ENCODE results near the gene RIMKLB. TPM values are rescaled to one million over a fixed set of nuclear protein-coding genes. Genes with fewer than 3 reads are reported as not detected.

The RIMKLB gene
- total and polyA plus RNA-seq, 2 of the 8 experiments (the other 6 are each of a cell fraction or from before 2014, with no cell fraction given), result 37.8 to 78.2 TPM

GRCh38 chr12:8816448-8817050 is 118.8 kb downstream of the RIMKLB start (continued):
- TF ChIP-seq, protein P1, sequence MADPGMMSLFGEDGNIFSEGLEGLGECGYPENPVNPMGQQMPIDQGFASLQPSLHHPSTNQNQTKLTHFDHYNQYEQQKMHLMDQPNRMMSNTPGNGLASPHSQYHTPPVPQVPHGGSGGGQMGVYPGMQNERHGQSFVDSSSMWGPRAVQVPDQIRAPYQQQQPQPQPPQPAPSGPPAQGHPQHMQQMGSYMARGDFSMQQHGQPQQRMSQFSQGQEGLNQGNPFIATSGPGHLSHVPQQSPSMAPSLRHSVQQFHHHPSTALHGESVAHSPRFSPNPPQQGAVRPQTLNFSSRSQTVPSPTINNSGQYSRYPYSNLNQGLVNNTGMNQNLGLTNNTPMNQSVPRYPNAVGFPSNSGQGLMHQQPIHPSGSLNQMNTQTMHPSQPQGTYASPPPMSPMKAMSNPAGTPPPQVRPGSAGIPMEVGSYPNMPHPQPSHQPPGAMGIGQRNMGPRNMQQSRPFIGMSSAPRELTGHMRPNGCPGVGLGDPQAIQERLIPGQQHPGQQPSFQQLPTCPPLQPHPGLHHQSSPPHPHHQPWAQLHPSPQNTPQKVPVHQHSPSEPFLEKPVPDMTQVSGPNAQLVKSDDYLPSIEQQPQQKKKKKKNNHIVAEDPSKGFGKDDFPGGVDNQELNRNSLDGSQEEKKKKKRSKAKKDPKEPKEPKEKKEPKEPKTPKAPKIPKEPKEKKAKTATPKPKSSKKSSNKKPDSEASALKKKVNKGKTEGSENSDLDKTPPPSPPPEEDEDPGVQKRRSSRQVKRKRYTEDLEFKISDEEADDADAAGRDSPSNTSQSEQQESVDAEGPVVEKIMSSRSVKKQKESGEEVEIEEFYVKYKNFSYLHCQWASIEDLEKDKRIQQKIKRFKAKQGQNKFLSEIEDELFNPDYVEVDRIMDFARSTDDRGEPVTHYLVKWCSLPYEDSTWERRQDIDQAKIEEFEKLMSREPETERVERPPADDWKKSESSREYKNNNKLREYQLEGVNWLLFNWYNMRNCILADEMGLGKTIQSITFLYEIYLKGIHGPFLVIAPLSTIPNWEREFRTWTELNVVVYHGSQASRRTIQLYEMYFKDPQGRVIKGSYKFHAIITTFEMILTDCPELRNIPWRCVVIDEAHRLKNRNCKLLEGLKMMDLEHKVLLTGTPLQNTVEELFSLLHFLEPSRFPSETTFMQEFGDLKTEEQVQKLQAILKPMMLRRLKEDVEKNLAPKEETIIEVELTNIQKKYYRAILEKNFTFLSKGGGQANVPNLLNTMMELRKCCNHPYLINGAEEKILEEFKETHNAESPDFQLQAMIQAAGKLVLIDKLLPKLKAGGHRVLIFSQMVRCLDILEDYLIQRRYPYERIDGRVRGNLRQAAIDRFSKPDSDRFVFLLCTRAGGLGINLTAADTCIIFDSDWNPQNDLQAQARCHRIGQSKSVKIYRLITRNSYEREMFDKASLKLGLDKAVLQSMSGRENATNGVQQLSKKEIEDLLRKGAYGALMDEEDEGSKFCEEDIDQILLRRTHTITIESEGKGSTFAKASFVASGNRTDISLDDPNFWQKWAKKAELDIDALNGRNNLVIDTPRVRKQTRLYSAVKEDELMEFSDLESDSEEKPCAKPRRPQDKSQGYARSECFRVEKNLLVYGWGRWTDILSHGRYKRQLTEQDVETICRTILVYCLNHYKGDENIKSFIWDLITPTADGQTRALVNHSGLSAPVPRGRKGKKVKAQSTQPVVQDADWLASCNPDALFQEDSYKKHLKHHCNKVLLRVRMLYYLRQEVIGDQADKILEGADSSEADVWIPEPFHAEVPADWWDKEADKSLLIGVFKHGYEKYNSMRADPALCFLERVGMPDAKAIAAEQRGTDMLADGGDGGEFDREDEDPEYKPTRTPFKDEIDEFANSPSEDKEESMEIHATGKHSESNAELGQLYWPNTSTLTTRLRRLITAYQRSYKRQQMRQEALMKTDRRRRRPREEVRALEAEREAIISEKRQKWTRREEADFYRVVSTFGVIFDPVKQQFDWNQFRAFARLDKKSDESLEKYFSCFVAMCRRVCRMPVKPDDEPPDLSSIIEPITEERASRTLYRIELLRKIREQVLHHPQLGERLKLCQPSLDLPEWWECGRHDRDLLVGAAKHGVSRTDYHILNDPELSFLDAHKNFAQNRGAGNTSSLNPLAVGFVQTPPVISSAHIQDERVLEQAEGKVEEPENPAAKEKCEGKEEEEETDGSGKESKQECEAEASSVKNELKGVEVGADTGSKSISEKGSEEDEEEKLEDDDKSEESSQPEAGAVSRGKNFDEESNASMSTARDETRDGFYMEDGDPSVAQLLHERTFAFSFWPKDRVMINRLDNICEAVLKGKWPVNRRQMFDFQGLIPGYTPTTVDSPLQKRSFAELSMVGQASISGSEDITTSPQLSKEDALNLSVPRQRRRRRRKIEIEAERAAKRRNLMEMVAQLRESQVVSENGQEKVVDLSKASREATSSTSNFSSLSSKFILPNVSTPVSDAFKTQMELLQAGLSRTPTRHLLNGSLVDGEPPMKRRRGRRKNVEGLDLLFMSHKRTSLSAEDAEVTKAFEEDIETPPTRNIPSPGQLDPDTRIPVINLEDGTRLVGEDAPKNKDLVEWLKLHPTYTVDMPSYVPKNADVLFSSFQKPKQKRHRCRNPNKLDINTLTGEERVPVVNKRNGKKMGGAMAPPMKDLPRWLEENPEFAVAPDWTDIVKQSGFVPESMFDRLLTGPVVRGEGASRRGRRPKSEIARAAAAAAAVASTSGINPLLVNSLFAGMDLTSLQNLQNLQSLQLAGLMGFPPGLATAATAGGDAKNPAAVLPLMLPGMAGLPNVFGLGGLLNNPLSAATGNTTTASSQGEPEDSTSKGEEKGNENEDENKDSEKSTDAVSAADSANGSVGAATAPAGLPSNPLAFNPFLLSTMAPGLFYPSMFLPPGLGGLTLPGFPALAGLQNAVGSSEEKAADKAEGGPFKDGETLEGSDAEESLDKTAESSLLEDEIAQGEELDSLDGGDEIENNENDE (IDR thresholded peaks at IDR 0.05; ENCODE audit: insufficient replicate concordance, low read length), result no peak
- no peak for TF ChIP-seq YY1 (IDR thresholded peaks at IDR 0.05; ENCODE audit: low read depth, low read length)
- TF ChIP-seq SP1 (IDR thresholded peaks at IDR 0.05; ENCODE audit: low read depth, low read length), result no peak
- TF ChIP-seq POLR2AphosphoS5 (IDR thresholded peaks at IDR 0.05; ENCODE audit: low read depth, low read length), result no peak
- no peak for TF ChIP-seq POU5F1 (IDR thresholded peaks at IDR 0.05; ENCODE audit: low read depth, low read length)
- no peak for TF ChIP-seq SAP30 (IDR thresholded peaks at IDR 0.05; ENCODE audit: insufficient read depth, insufficient replicate concordance, low read length)
- no peak for TF ChIP-seq GTF2F1 (IDR thresholded peaks at IDR 0.05; ENCODE audit: borderline replicate concordance, low read depth, low read length)
- TF ChIP-seq RXRA (IDR thresholded peaks at IDR 0.05; ENCODE audit: insufficient read depth, low read depth, low read length), result no peak
- TF ChIP-seq KDM4A (IDR thresholded peaks at IDR 0.05; ENCODE audit: low read depth, low read length, severe bottlenecking), result no peak
- TF ChIP-seq RBBP5 (IDR thresholded peaks at IDR 0.05; ENCODE audit: borderline replicate concordance, low read depth, low read length), result no peak
- no peak for TF ChIP-seq FOSL1 (IDR thresholded peaks at IDR 0.05; ENCODE audit: insufficient read depth, low read depth, low read length)
- TF ChIP-seq CEBPB (IDR thresholded peaks at IDR 0.05; ENCODE audit: low read depth, low read length), result no peak

All from H1 (cell line).